Astrocyte of the spinal cord (primary cell): ENCODE data around the gene TMEM273.

Experiments used
- DNase-seq: peaks from one replicate; pipeline ENCODE4 v3.0.0; 2011; ENCODE audit warnings: low read depth, low spot score
- H3K4me3 ChIP-seq: 2 replicates; pipeline ENCODE4 v1.5.1; 2011; ENCODE audit warnings: low read depth, mild to moderate bottlenecking, low read length, moderate library complexity
- in situ Hi-C: cut with HindIII; loops from 2 replicates; pipeline ENCODE4 v1.10.0; 2017; ENCODE audit warnings: low sequenced_read_pairs
- TF ChIP-seq, protein P1 (sequence below): IDR thresholded peaks from 2 replicates; pipeline ENCODE4 v1.5.1; 2012; ENCODE audit warnings: low read depth, mild to moderate bottlenecking, low read length, inconsistent platforms

The TMEM273 gene

DNA sequence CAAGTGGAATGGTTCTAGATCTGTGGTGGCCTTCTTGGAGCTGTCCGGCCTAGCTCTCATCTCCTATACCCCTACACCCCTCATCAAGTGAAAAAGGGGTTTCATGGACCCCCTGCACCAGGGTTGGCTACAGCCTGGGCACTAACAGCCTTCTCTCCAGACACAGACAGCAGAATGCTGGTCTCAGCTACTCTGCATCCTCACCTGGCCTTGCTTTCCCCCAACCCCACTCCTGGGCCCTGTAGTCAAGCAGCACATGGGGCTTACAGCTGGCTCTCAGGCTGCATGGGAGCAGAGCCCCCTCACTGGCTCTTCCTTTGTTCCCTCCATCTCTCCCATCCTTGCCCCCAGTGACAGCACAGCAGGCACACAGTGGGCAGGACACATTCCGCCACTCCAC lies 20.8 kb upstream of the TMEM273 start:
- in situ Hi-C loops: no loop called here
- no peak overlapping the region for H3K4me3 ChIP-seq
- TF ChIP-seq, protein P1, sequence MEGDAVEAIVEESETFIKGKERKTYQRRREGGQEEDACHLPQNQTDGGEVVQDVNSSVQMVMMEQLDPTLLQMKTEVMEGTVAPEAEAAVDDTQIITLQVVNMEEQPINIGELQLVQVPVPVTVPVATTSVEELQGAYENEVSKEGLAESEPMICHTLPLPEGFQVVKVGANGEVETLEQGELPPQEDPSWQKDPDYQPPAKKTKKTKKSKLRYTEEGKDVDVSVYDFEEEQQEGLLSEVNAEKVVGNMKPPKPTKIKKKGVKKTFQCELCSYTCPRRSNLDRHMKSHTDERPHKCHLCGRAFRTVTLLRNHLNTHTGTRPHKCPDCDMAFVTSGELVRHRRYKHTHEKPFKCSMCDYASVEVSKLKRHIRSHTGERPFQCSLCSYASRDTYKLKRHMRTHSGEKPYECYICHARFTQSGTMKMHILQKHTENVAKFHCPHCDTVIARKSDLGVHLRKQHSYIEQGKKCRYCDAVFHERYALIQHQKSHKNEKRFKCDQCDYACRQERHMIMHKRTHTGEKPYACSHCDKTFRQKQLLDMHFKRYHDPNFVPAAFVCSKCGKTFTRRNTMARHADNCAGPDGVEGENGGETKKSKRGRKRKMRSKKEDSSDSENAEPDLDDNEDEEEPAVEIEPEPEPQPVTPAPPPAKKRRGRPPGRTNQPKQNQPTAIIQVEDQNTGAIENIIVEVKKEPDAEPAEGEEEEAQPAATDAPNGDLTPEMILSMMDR: no peak
- no peak for DNase-seq

DNA sequence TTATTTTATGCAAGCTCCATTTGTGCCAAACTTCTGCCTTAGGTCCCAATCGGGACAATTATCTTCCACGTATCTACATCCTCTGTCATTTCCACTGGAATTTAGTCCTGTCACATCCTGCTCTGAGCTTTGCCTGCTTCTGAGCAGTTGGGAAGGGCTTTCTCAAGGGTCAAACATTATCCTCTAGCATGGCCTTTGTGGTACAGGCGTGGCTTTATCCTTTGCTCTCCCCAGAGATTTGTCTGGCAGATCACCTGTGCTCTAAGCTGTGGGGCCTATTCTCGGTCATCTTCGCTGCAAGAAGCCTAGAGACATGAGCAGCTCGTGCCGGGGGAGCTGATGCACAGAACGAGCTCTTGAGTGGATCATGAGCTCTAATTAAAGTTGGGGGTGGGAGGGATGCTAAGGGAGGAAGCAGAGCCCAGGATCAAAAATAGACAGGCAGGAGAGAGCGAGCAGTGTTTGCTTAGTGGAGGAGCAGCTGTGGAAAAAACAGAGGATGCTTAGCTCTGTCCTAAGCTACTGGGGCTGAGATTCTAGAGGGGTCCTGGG lies 19.8 kb upstream of the TMEM273 start:
- no peak overlapping the region for H3K4me3 ChIP-seq
- no peak for DNase-seq
- TF ChIP-seq, protein P1: no peak
- in situ Hi-C loops: no loop called here

DNA sequence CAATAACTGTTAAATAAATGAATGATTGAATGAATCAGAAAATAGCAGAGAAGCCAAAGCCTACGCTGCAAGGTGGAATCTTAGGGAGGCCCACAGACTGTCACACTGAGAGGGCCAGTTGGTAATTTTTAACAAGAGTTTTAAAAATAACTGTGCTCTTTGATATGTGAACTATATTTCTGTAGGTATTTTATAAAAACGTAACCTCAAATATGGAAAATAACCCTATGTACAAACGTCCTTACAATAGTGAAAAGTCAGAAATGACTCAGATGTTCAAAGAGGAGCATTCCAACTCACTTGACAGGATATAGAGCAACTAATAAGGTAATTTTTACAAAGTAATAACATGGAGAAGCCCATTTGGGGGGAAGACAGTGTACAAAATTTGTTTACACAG lies 18.9 kb upstream of the TMEM273 start:
- in situ Hi-C loops: no loop called here
- TF ChIP-seq, protein P1: no peak
- DNase-seq: no peak
- no peak overlapping the region for H3K4me3 ChIP-seq

DNA sequence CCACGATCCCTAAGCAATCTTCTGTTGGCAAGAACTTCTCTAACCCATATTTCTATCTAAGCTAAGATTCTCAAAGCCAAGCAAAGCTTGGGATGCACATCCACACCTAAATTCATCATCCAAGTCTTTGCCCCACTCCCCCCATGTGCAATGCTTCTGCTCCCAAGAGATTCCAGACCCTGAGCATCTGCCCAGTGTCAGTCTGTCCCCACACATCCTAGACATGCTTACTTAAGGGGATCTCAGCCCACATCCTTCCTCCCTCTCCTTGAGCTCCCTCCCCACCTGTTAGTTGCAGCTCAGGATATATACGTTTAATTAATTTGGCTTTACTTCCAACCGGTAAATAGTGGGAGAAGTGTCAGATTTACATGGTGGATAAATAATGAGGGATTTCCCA lies 17.0 kb upstream of the TMEM273 start:
- no peak for DNase-seq
- TF ChIP-seq, protein P1: no peak
- no peak overlapping the region for H3K4me3 ChIP-seq
- in situ Hi-C loops: no loop called here

DNA sequence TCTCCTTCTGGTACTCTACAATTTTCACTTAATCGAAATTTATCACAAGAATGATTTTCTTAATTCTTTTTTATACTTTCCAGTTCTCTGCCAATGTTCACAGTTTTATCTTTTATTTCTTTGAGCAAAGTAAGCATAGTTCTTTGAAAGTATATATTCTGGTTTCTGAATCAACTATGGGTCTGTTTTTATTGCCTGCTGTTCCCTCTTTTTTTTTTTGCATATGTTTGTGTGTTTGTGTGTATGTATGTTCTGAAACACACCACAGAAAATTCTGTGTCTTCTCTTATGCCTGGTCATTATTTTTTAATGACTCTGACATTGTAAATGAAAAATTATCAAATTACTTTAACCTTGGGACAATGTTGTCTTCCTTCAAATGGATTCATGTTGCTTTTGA lies 15.9 kb upstream of the TMEM273 start:
- no peak for DNase-seq
- TF ChIP-seq, protein P1: no peak
- in situ Hi-C loops: no loop called here
- no peak overlapping the region for H3K4me3 ChIP-seq

DNA sequence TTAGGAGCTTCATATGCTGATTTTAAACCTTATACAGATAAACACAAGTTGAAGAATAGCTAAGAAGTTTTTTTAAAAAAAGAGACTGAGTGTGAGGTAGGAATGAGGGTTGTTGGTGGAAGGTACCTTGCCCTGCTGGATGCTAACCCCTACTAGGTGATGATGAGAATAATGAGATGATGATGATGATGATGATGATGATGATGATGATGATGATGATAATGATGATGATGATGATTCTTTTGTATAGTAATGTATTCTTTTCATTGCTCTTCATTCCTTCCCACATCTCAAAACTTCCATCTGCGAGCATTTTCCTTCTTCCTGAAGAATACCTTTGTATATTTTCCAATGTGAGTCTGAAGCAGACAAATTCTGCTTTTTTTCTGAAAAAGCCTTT lies 14.1 kb upstream of the TMEM273 start:
- no peak overlapping the region for H3K4me3 ChIP-seq
- no peak for DNase-seq
- in situ Hi-C loops: no loop called here
- TF ChIP-seq, protein P1: no peak

DNA sequence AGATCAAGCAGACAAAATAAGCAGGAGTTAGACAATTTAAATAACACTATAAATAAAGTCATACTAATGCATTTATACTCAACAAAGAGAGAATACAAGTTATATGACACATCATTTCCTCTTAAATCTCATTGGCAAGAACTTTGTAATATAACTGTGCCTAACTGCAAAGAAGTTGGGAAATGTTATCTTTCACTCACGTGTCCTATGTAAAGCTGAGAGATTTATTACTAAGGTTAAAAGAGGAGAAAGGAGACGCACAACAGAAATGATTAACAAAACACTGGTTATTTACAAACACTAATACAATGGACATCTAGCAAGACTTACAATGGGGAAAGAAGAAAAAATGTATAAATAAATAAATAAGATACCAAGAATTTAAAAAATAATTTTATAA lies 12.7 kb upstream of the TMEM273 start:
- TF ChIP-seq, protein P1: no peak
- DNase-seq: no peak
- no peak overlapping the region for H3K4me3 ChIP-seq
- in situ Hi-C loops: no loop called here
